PC-9 (cell line): ENCODE data around the gene GCNT2.

Experiments used
- CTCF ChIP-seq: fragments of 200-600 bp; sonication (generic); conservative IDR thresholded peaks from 2 replicates; pipeline ENCODE4 v1.6.1; 2017; ENCODE audit warnings: mixed run types, antibody characterized with exemption, mild to moderate bottlenecking, moderate library complexity
- EZH2 ChIP-seq: fragments of 200-600 bp; sonication (generic); IDR thresholded peaks from 2 replicates; pipeline ENCODE4 v1.8.0; 2017; ENCODE audit warnings: antibody characterized with exemption, low read depth

GRCh38 chr6:10529231-10529801 lies 8.2 kb downstream of the GCNT2 start:
- TF ChIP-seq CTCF: no peak
- TF ChIP-seq EZH2: no peak
